Brain microvascular endothelial cell (primary cell): ENCODE measurements around the gene TIMM44.

ENCODE experiments used
- DNase-seq: peaks from one replicate; pipeline ENCODE4 v3.0.0-alpha.2; 2020
- H3K27ac ChIP-seq: fragments of 250-450 bp; sonication (Bioruptor Pico); 2 replicates; pipeline ENCODE4 v1.5.1; 2020; ENCODE audit warnings: mild to moderate bottlenecking, moderate library complexity
- H3K27me3 ChIP-seq: fragments of 250-450 bp; sonication (Bioruptor Pico); replicated peaks from 2 replicates; pipeline ENCODE4 v1.5.1; 2020; ENCODE audit warnings: mild to moderate bottlenecking
- H3K36me3 ChIP-seq: fragments of 250-450 bp; sonication (Bioruptor Pico); replicated peaks from 2 replicates; pipeline ENCODE4 v1.5.1; 2020; ENCODE audit warnings: mild to moderate bottlenecking
- H3K4me3 ChIP-seq: 2 replicates; pipeline ENCODE4 v1.5.1; 2011; ENCODE audit warnings: low read depth, mild to moderate bottlenecking, control low read depth, low read length, moderate library complexity
- in situ Hi-C: cut with HindIII; loops from 2 replicates; pipeline ENCODE4 v1.10.0; 2017; ENCODE audit warnings: low sequenced_read_pairs, low pct_ligation_motif_present
- TF ChIP-seq, protein P1 (sequence below): IDR thresholded peaks from 2 replicates; pipeline ENCODE4 v1.5.1; 2011; ENCODE audit warnings: low read depth, mild to moderate bottlenecking, moderate library complexity, low read length, control low read depth, inconsistent platforms; ENCODE audit errors: missing control alignments

Gene TIMM44

DNA sequence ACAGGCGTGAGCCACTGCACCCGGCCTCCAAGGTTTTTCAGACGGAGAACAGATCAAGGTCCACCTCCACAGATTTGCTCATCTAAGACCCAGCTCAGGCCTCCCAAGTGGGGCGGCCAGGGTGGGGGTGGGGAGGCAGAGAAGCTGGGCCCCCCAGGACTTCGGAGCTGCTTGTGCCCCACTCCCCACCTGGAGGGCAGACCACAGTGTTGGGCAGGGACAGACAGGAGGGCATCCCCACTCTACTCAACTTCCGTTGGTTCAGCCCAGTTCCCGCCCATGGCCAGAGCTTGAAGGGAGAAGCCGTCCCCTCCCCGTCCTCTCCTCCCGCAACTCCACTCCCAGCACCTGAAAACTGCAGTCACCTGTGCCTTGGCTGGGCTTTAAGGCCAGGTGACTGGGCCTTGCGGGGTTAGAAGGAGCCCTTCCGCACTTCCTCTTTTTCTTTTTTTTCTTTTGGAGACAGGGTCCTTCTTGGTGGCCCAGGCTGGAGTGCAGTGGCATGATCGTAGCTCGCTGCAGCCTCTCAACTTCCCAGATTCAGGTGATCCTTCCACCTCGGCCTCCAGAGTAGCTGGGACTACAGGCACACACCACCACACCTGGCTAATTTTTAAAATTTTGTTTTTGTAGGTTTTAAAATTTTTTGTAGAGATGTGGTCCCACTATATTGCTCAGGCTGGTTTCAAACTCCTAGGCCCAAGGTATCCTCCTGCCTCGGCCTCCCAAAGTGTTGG, 55.9 kb downstream of the TIMM44 start:
- DNase-seq: no peak
- Histone ChIP-seq H3K4me3 (no peak overlapping the region), H3K27ac (no peak overlapping the region), H3K36me3 (no peaks in the 10 kb centered on the region), H3K27me3 (no peaks in the 10 kb centered on the region)
- TF ChIP-seq, protein P1, sequence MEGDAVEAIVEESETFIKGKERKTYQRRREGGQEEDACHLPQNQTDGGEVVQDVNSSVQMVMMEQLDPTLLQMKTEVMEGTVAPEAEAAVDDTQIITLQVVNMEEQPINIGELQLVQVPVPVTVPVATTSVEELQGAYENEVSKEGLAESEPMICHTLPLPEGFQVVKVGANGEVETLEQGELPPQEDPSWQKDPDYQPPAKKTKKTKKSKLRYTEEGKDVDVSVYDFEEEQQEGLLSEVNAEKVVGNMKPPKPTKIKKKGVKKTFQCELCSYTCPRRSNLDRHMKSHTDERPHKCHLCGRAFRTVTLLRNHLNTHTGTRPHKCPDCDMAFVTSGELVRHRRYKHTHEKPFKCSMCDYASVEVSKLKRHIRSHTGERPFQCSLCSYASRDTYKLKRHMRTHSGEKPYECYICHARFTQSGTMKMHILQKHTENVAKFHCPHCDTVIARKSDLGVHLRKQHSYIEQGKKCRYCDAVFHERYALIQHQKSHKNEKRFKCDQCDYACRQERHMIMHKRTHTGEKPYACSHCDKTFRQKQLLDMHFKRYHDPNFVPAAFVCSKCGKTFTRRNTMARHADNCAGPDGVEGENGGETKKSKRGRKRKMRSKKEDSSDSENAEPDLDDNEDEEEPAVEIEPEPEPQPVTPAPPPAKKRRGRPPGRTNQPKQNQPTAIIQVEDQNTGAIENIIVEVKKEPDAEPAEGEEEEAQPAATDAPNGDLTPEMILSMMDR: no peak
- in situ Hi-C loops: no loop called here

DNA sequence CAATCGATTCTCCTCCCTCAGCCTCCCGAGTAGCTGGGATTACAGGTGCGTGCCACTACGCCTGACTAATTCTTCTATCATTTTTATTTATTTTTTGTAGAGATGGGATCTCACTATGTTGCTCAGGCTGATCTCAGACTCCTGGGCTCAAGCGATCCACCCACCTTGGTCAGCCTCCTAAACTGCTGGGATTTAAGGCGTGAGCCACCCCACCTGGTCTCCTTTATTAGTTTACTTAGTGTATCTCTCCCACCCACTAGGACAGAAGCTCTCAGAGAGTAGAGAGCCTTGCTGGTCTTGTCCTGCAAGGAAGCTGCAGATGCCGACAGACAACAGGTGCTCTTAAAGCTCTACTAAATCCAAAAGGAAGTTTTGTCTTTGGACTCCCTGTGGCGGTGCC, 57.6 kb downstream of the TIMM44 start:
- H3K27ac ChIP-seq: no peak overlapping the region
- no peak for DNase-seq
- TF ChIP-seq, protein P1: no peak
- no peak overlapping the region for H3K4me3 ChIP-seq
- in situ Hi-C loops: no loop called here
- H3K27me3 ChIP-seq: no peaks in the 10 kb centered on the region
- no peaks in the 10 kb centered on the region for H3K36me3 ChIP-seq

DNA sequence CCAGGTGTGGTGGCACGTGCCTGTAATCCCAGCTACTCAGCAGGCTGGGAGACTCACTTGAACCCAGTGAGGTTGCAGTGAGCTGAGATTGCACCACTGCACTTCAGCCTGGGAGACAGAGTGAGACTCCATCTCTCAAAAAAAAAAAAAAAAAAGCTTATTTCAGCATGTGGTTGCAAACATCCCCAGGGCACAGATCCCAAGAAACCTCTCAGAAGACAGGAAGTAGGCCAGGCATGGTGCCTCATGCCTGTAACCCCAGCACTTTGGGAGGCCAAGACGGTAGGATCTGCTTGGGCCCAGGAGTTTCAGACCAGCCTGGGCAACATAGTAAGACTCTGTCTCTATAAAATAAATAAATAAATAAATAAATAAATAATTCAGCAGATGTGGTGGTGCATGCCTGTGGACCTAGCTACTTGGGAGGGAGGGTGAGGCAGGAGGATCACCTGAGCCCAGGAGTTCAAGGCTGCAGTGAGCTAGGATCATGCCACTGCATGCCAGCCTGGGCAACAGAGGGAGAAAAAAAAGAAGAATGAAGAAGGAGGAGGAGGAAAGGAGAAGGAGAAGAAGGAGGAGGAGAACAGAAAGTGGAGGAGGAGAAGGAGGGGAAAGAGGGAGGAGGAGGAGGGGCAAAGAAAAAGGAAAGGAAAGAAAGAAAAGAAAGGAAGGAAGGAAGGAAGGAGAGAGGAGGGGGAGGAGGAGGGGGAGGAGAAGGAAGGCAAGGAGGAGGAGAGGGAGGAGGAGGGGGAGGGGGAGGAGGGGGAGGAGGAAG, 59.5 kb downstream of the TIMM44 start:
- in situ Hi-C loops: no loop called here
- TF ChIP-seq, protein P1: no peak

DNA sequence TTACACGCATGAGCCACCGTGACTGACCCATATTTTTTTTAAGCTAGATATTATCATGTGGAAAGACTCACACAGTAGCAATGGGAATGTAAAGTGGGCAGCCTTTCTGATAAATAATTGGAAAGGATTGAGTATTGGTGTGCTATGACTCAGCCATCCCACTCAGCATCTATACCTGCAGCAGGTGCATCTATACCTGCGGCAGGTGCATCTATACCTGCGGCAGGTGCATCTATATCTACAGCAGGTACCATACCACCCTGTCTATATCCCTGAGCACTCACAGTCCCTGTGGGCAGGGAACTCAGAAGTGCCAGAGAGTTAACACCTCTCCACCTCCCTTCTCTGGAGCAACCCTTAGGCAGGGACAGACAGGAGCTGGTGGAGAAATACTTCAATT, 60.4 kb downstream of the TIMM44 start:
- in situ Hi-C loops: no loop called here
- H3K27ac ChIP-seq: no peak overlapping the region
- no peak overlapping the region for H3K4me3 ChIP-seq
- no peaks in the 10 kb centered on the region for H3K27me3 ChIP-seq
- TF ChIP-seq, protein P1: no peak
- DNase-seq: no peak
- H3K36me3 ChIP-seq: no peaks in the 10 kb centered on the region

More for the DNA sequence above, 59.5 kb downstream of the TIMM44 start:
- H3K27me3 ChIP-seq: no peaks in the 10 kb centered on the region
- no peak overlapping the region for H3K4me3 ChIP-seq
- H3K36me3 ChIP-seq: no peaks in the 10 kb centered on the region
- H3K27ac ChIP-seq: no peak overlapping the region
- no peak for DNase-seq

DNA sequence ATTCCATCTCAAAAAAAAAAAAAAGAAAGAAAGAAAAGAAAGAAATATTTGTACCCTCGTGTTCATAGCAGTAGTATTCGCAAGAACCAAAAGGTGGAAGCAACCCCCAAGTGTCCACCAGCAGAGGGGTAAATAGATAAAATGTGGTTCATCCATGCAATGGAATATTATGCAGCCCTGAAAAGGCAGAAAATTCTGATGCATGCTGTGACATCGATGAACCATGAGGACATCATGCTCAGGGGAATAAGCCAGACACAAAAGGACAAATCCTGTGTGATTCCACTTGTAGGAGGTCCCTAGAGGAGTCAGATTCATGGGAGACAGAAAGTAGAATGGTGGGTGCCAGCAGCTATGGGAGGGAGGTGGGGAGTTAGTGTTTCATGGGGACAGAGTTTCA, 61.6 kb downstream of the TIMM44 start:
- no peak overlapping the region for H3K4me3 ChIP-seq
- H3K36me3 ChIP-seq: no peaks in the 10 kb centered on the region
- H3K27ac ChIP-seq: no peak overlapping the region
- H3K27me3 ChIP-seq: no peaks in the 10 kb centered on the region
- in situ Hi-C loops: no loop called here
- DNase-seq: no peak
- TF ChIP-seq, protein P1: no peak
